GM21423 (cell line): ENCODE data around the gene SPP2.

Experiments used
- ATAC-seq: cut with Tn5 transposase; IDR thresholded peaks from one replicate; pipeline ENCODE4 v1.9.1; 2021; ENCODE audit warnings: mild to moderate bottlenecking, moderate library complexity; ENCODE audit not compliant: unreplicated experiment

Gene SPP2

GRCh38 chr2:234038076-234038802 lies 12.3 kb upstream of the SPP2 start:
- ATAC-seq, result no peak

GRCh38 chr2:234044157-234044556 lies 6.3 kb upstream of the SPP2 start:
- ATAC-seq, result no peak

GRCh38 chr2:234046521-234046920 lies 4.0 kb upstream of the SPP2 start:
- ATAC-seq, result no peak

GRCh38 chr2:234047361-234047760 lies 3.1 kb upstream of the SPP2 start:
- ATAC-seq, result no peak

GRCh38 chr2:234048049-234048448 lies 2.5 kb upstream of the SPP2 start:
- ATAC-seq, result no peak

GRCh38 chr2:234051374-234052070 lies 1.0 kb downstream of the SPP2 start:
- no peak for ATAC-seq

GRCh38 chr2:234058881-234059280 lies 8.4 kb downstream of the SPP2 start:
- no peak for ATAC-seq

GRCh38 chr2:234060236-234060635 lies 9.7 kb downstream of the SPP2 start:
- no peak for ATAC-seq

- no peak for ATAC-seq
These were observed 11.2 kb downstream of the SPP2 start for GRCh38 chr2:234061624-234062257.

- ATAC-seq, result no peak
These were observed 16.1 kb downstream of the SPP2 start for GRCh38 chr2:234066587-234066986.

GRCh38 chr2:234071664-234072063 lies 21.2 kb downstream of the SPP2 start:
- no peak for ATAC-seq

- no peak for ATAC-seq
These were observed 22.0 kb downstream of the SPP2 start for GRCh38 chr2:234072454-234072853.

- ATAC-seq, result no peak
These were observed 24.4 kb downstream of the SPP2 start for GRCh38 chr2:234074751-234075517.

GRCh38 chr2:234075518-234075915 lies 25.0 kb downstream of the SPP2 start:
- no peak for ATAC-seq

- ATAC-seq, result no peak
These were observed 25.4 kb downstream of the SPP2 start for GRCh38 chr2:234075947-234076346.

GRCh38 chr2:234076451-234076850 lies 25.9 kb downstream of the SPP2 start:
- ATAC-seq, result no peak

- ATAC-seq, result no peak
These were observed 27.6 kb downstream of the SPP2 start for GRCh38 chr2:234078129-234078528.

GRCh38 chr2:234081970-234082822 lies 31.7 kb downstream of the SPP2 start:
- ATAC-seq, result no peak

GRCh38 chr2:234083572-234084348 lies 33.3 kb downstream of the SPP2 start:
- ATAC-seq, result no peak

GRCh38 chr2:234091432-234091879 lies 41.0 kb downstream of the SPP2 start:
- ATAC-seq, result no peak
